Measurements from ENCODE around the gene FOXN3. TPM values are rescaled to one million over a fixed set of nuclear protein-coding genes. Genes with fewer than 3 reads are reported as not detected.

Gene FOXN3
- total RNA-seq, 2 donors from 2014 or later, result 61.2 to 84.1 TPM

DNA sequence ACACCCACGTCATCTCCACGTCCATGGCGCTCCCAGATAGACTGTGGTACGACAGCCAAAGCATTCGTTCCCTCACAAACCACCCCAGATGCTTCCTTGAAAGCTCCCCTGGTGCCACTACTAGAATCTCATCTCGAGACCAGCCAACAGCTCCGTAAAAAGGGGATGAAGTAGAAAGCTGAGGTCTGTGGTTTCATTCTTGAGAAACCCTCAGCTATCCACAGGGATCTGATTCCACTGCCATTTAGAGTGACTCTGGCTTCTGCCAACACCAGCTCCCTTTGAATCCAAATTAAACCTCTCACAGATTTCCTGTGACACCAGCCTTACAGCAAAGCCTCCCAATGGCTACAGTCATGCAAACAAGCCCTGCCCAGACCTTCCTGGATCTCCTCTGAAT lies 18.5 kb upstream of the FOXN3 start:
- H3K9ac ChIP-seq (ENCODE audit: extremely low read depth, low read length, poor library complexity, severe bottlenecking), result no peak overlapping the region
- no peak overlapping the region for H3K4me3 Mint-ChIP-seq
- peaks cover 10% of the 10 kb centered on the region for H3K4me1 Mint-ChIP-seq
- no peaks in the 10 kb centered on the region for H3K9me3 ChIP-seq (ENCODE audit: control insufficient read depth, low read length)
- H3K27ac Mint-ChIP-seq, result peak overlapping the region; percentile 39
- peaks cover 4% of the 10 kb centered on the region for H3K36me3 Mint-ChIP-seq (ENCODE audit: low read depth)
- TF ChIP-seq, protein P1, sequence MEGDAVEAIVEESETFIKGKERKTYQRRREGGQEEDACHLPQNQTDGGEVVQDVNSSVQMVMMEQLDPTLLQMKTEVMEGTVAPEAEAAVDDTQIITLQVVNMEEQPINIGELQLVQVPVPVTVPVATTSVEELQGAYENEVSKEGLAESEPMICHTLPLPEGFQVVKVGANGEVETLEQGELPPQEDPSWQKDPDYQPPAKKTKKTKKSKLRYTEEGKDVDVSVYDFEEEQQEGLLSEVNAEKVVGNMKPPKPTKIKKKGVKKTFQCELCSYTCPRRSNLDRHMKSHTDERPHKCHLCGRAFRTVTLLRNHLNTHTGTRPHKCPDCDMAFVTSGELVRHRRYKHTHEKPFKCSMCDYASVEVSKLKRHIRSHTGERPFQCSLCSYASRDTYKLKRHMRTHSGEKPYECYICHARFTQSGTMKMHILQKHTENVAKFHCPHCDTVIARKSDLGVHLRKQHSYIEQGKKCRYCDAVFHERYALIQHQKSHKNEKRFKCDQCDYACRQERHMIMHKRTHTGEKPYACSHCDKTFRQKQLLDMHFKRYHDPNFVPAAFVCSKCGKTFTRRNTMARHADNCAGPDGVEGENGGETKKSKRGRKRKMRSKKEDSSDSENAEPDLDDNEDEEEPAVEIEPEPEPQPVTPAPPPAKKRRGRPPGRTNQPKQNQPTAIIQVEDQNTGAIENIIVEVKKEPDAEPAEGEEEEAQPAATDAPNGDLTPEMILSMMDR (conservative IDR thresholded peaks at IDR 0.05), result no peak
- H3K27me3 ChIP-seq (ENCODE audit: control insufficient read depth, insufficient read depth, low read length, poor library complexity, severe bottlenecking), result no peaks in the 10 kb centered on the region
- DNase-seq, result no peak
- no peak overlapping the region for H3K27ac ChIP-seq (ENCODE audit: low read depth, low read length)
- no peaks in the 10 kb centered on the region for H3K4me1 ChIP-seq (ENCODE audit: control insufficient read depth, insufficient read depth, low read length)
- WGBS, 2 experiments (ENCODE audit: insufficient coverage in 1 of 2, insufficient read length in 1 of 2), result 91 to 100% methylated on average over 2 to 7 of the region's 7 CpGs
- no peaks in the 10 kb centered on the region for H3K9me3 Mint-ChIP-seq
- H3K4me3 ChIP-seq (ENCODE audit: low read length), result no peak overlapping the region
- H3K27me3 Mint-ChIP-seq (ENCODE audit: insufficient read depth), result no peaks in the 10 kb centered on the region
- no peaks in the 10 kb centered on the region for H3K36me3 ChIP-seq (ENCODE audit: control insufficient read depth, insufficient read depth, low read length)

DNA sequence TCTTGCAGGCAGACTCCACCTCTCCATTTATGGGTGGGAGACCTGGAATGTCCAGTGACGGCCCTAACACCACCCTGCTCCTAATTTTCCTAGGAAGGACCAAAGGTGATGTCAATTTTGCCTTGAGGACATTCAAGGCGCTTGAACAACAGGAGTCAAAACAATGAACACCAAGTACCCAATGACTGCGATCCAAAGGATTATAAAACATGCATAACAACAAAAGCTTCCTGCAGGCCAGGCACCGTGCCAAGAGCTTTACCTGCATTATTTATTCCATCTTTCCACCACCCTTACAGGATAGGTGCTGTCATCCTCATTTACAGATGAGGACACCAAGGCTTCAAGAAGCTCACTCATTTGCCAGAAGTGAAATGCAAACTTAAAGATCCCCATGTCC lies 15.2 kb upstream of the FOXN3 start:
- Histone ChIP-seq H3K9me3 (ENCODE audit: control insufficient read depth, low read length) (no peaks in the 10 kb centered on the region), H3K27ac (ENCODE audit: low read depth, low read length) (no peak overlapping the region), H3K36me3 (ENCODE audit: control insufficient read depth, insufficient read depth, low read length) (no peaks in the 10 kb centered on the region), H3K4me1 (ENCODE audit: control insufficient read depth, insufficient read depth, low read length) (no peaks in the 10 kb centered on the region), H3K4me3 (ENCODE audit: low read length) (no peak overlapping the region), H3K9ac (ENCODE audit: extremely low read depth, low read length, poor library complexity, severe bottlenecking) (no peak overlapping the region), H3K27me3 (ENCODE audit: control insufficient read depth, insufficient read depth, low read length, poor library complexity, severe bottlenecking) (no peaks in the 10 kb centered on the region)
- H3K36me3 Mint-ChIP-seq (ENCODE audit: low read depth), result peaks cover 3% of the 10 kb centered on the region
- H3K27ac Mint-ChIP-seq, result peak overlapping the region; percentile 68
- no peak overlapping the region for H3K4me3 Mint-ChIP-seq
- H3K9me3 Mint-ChIP-seq, result no peaks in the 10 kb centered on the region
- 91 to 93% methylated on average over 3 to 4 of the region's 4 CpGs for WGBS, 2 experiments (ENCODE audit: insufficient coverage in 1 of 2, insufficient read length in 1 of 2)
- peaks cover 12% of the 10 kb centered on the region for H3K4me1 Mint-ChIP-seq
- DNase-seq, result no peak
- TF ChIP-seq, protein P1 (conservative IDR thresholded peaks at IDR 0.05), result no peak
- no peaks in the 10 kb centered on the region for H3K27me3 Mint-ChIP-seq (ENCODE audit: insufficient read depth)

- H3K9me3 Mint-ChIP-seq, result peaks cover 2% of the 10 kb centered on the region
- peaks cover 4% of the 10 kb centered on the region for H3K36me3 Mint-ChIP-seq (ENCODE audit: low read depth)
- H3K9ac ChIP-seq (ENCODE audit: extremely low read depth, low read length, poor library complexity, severe bottlenecking), result no peak overlapping the region
- H3K4me3 ChIP-seq (ENCODE audit: low read length), result no peak overlapping the region
- H3K27ac ChIP-seq (ENCODE audit: low read depth, low read length), result peak overlapping the region; percentile 83
- whole genome bisulfite sequencing, 2 experiments (ENCODE audit: insufficient coverage in 1 of 2, insufficient read length in 1 of 2), result 94 to 96% methylated on average over 2 to 8 of the region's 9 CpGs
- H3K4me1 ChIP-seq (ENCODE audit: control insufficient read depth, insufficient read depth, low read length), result no peaks in the 10 kb centered on the region
- TF ChIP-seq, protein P1 (conservative IDR thresholded peaks at IDR 0.05), result no peak
- H3K36me3 ChIP-seq (ENCODE audit: control insufficient read depth, insufficient read depth, low read length), result no peaks in the 10 kb centered on the region
- H3K27me3 Mint-ChIP-seq (ENCODE audit: insufficient read depth), result no peaks in the 10 kb centered on the region
- no peak for DNase-seq
- no peak overlapping the region for H3K4me3 Mint-ChIP-seq
- H3K9me3 ChIP-seq (ENCODE audit: control insufficient read depth, low read length), result peaks cover 2% of the 10 kb centered on the region
- H3K27me3 ChIP-seq (ENCODE audit: control insufficient read depth, insufficient read depth, low read length, poor library complexity, severe bottlenecking), result no peaks in the 10 kb centered on the region
- peaks cover 11% of the 10 kb centered on the region for H3K4me1 Mint-ChIP-seq
- H3K27ac Mint-ChIP-seq, result no peak overlapping the region
These were observed 13.6 kb upstream of the FOXN3 start for GRCh38 chr14:89430391-89431236.
